IgD-negative memory B cell (primary cell): ENCODE measurements around the gene SLC25A25. TPM values are rescaled to one million over a fixed set of nuclear protein-coding genes. Genes with fewer than 3 reads are reported as not detected.
"Not testable (repeated sequence)": the region's sequence is repeated elsewhere in the genome, so short reads cannot be mapped to it uniquely, and the experiment has no call there.

Source experiments
- H3K27ac Mint-ChIP-seq, 3 donors: one replicate each; pipeline ENCODE4 v1.8.0; 2020 to 2022; ENCODE audit warnings: mild to moderate bottlenecking in 3 of 3, mixed read lengths in 3 of 3, moderate library complexity in 1 of 3
- H3K27me3 Mint-ChIP-seq: one replicate; pipeline ENCODE4 v1.8.0; 2021; ENCODE audit warnings: mixed read lengths
- H3K36me3 Mint-ChIP-seq: one replicate; pipeline ENCODE4 v1.8.0; 2020; ENCODE audit warnings: mild to moderate bottlenecking, mixed read lengths
- H3K4me1 Mint-ChIP-seq, 3 donors: one replicate each; pipeline ENCODE4 v1.8.0; 2020 to 2022; ENCODE audit warnings: mixed read lengths in 3 of 3, mild to moderate bottlenecking in 1 of 3
- H3K4me3 Mint-ChIP-seq, 4 donors: one replicate each; pipeline ENCODE4 v1.8.0; 2020 to 2022; ENCODE audit warnings: mild to moderate bottlenecking in 4 of 4, mixed read lengths in 4 of 4, moderate library complexity in 3 of 4
- H3K9me3 Mint-ChIP-seq, 3 donors: one replicate each; pipeline ENCODE4 v1.8.0; 2020 to 2021; ENCODE audit warnings: mixed read lengths in 3 of 3, mild to moderate bottlenecking in 1 of 3
- polyA plus RNA-seq: library from polyadenylated mRNA; unstranded; fragments of 300-500 nt; fragmentation: Illumina TruSeq; gene quantifications from one replicate; pipeline ENCODE4 v1.2.3, GENCODE V29; 2021

SLC25A25 gene
- polyA plus RNA-seq, 1 donor from 2014 or later = 7.4 TPM

GRCh38 chr9:128103589-128103962 lies 35.5 kb downstream of the SLC25A25 start:
- peak overlapping the region in 1 of 3 donors; percentile 16 for H3K27ac Mint-ChIP-seq

GRCh38 chr9:128104171-128104618 lies 36.2 kb downstream of the SLC25A25 start:
- Mint-ChIP-seq H3K9me3 (no peaks in the 10 kb centered on the region), H3K4me3 (no peak overlapping the region), H3K4me1 (peaks cover 0 to 6% (median 0%) of the 10 kb centered on the region in 3 donors), H3K27me3 (no peaks in the 10 kb centered on the region), H3K27ac (peak overlapping the region in 1 of 3 donors; percentile 16), H3K36me3 (no peaks in the 10 kb centered on the region)

More at GRCh38 chr9:128103589-128103962, 35.5 kb downstream of the SLC25A25 start:
- Mint-ChIP-seq H3K4me3 (no peak overlapping the region), H3K27me3 (no peaks in the 10 kb centered on the region), H3K9me3 (no peaks in the 10 kb centered on the region), H3K36me3 (no peaks in the 10 kb centered on the region), H3K4me1 (peaks cover 0 to 6% (median 0%) of the 10 kb centered on the region in 3 donors)

GRCh38 chr9:128105538-128106175 lies 37.6 kb downstream of the SLC25A25 start:
- Mint-ChIP-seq H3K9me3 (no peaks in the 10 kb centered on the region), H3K27ac (no peak overlapping the region), H3K27me3 (no peaks in the 10 kb centered on the region), H3K4me3 (no peak overlapping the region), H3K4me1 (peaks cover 0 to 6% (median 2%) of the 10 kb centered on the region in 3 donors), H3K36me3 (no peaks in the 10 kb centered on the region)

GRCh38 chr9:128106181-128106939 lies 38.3 kb downstream of the SLC25A25 start:
- Mint-ChIP-seq H3K4me3 (no peak overlapping the region), H3K36me3 (no peaks in the 10 kb centered on the region), H3K4me1 (peaks cover 0 to 4% (median 2%) of the 10 kb centered on the region in 3 donors), H3K27ac (no peak overlapping the region), H3K9me3 (no peaks in the 10 kb centered on the region), H3K27me3 (no peaks in the 10 kb centered on the region)

- Mint-ChIP-seq H3K4me1 (peaks cover 0 to 2% (median 2%) of the 10 kb centered on the region in 3 donors), H3K9me3 (no peaks in the 10 kb centered on the region), H3K4me3 (no peak overlapping the region), H3K36me3 (no peaks in the 10 kb centered on the region), H3K27ac (no peak overlapping the region), H3K27me3 (no peaks in the 10 kb centered on the region)
Observed at GRCh38 chr9:128106940-128107467, 39.0 kb downstream of the SLC25A25 start.

GRCh38 chr9:128107468-128108268 lies 39.6 kb downstream of the SLC25A25 start:
- Mint-ChIP-seq H3K9me3 (no peaks in the 10 kb centered on the region), H3K4me1 (peaks cover 0 to 2% (median 2%) of the 10 kb centered on the region in 3 donors), H3K27me3 (no peaks in the 10 kb centered on the region), H3K36me3 (no peaks in the 10 kb centered on the region), H3K27ac (peak overlapping the region in 1 of 3 donors; percentile 23), H3K4me3 (peak overlapping the region in 1 of 4 donors; percentile 52)

- Mint-ChIP-seq H3K9me3 (no peaks in the 10 kb centered on the region), H3K4me1 (peaks cover 0 to 2% (median 2%) of the 10 kb centered on the region in 3 donors), H3K27ac (no peak overlapping the region), H3K36me3 (no peaks in the 10 kb centered on the region), H3K4me3 (no peak overlapping the region), H3K27me3 (no peaks in the 10 kb centered on the region)
Observed at GRCh38 chr9:128108269-128109049, 40.4 kb downstream of the SLC25A25 start.

- H3K4me3 Mint-ChIP-seq = no peak overlapping the region
- H3K27ac Mint-ChIP-seq = peak overlapping the region in 1 of 3 donors; percentile 73
- H3K36me3 Mint-ChIP-seq = no peaks in the 10 kb centered on the region
Observed at GRCh38 chr9:128109050-128109709, 41.1 kb downstream of the SLC25A25 start.

GRCh38 chr9:128111726-128112125 lies 43.7 kb downstream of the SLC25A25 start:
- not testable (repeated sequence) for H3K9me3 Mint-ChIP-seq, H3K36me3 Mint-ChIP-seq, H3K27me3 Mint-ChIP-seq, H3K4me3 Mint-ChIP-seq
- peak overlapping the region in 2 of 3 donors; percentile 16 to 66 for H3K27ac Mint-ChIP-seq
- peaks cover 10 to 12% (median 10%) of the 10 kb centered on the region in 3 donors for H3K4me1 Mint-ChIP-seq

More at GRCh38 chr9:128109050-128109709, 41.1 kb downstream of the SLC25A25 start:
- Mint-ChIP-seq H3K27me3 (no peaks in the 10 kb centered on the region), H3K9me3 (no peaks in the 10 kb centered on the region), H3K4me1 (peaks cover 0 to 2% (median 2%) of the 10 kb centered on the region in 3 donors)

- peak overlapping the region in 1 of 4 donors; percentile 77 for H3K4me3 Mint-ChIP-seq
Observed at GRCh38 chr9:128113526-128114325, 45.7 kb downstream of the SLC25A25 start.

GRCh38 chr9:128114326-128115186 lies 46.5 kb downstream of the SLC25A25 start:
- H3K9me3 Mint-ChIP-seq = no peaks in the 10 kb centered on the region

More at GRCh38 chr9:128113526-128114325, 45.7 kb downstream of the SLC25A25 start:
- Mint-ChIP-seq H3K36me3 (no peaks in the 10 kb centered on the region), H3K9me3 (no peaks in the 10 kb centered on the region), H3K27ac (peak overlapping the region in 1 of 3 donors; percentile 87), H3K27me3 (no peaks in the 10 kb centered on the region), H3K4me1 (peaks cover 12 to 16% (median 15%) of the 10 kb centered on the region in 3 donors)

More at GRCh38 chr9:128114326-128115186, 46.5 kb downstream of the SLC25A25 start:
- Mint-ChIP-seq H3K36me3 (no peaks in the 10 kb centered on the region), H3K4me3 (peak overlapping the region in 2 of 4 donors; percentile 17 to 39), H3K4me1 (peaks cover 12 to 16% (median 15%) of the 10 kb centered on the region in 3 donors), H3K27me3 (no peaks in the 10 kb centered on the region), H3K27ac (peak overlapping the region in 2 of 3 donors; percentile 53 to 87)
